Activated naive CD4-positive, alpha-beta T cell treated with anti-CD3 and anti-CD28 coated beads, Interleukin-2, amount 50 U/mL, for 16 hours (primary cell): ENCODE results near the gene RBM20.

Source experiments
- DNase-seq: peaks from one replicate; pipeline ENCODE4 v3.0.0-alpha.2; 2020

RBM20 gene

GRCh38 chr10:110742801-110743200, 98.7 kb downstream of the RBM20 start:
- no peak for DNase-seq

- DNase-seq = no peak
Measured at GRCh38 chr10:110744782-110745181, 100.6 kb downstream of the RBM20 start.

GRCh38 chr10:110746254-110746826, 102.2 kb downstream of the RBM20 start:
- peak; percentile 40 for DNase-seq

- no peak for DNase-seq
Measured at GRCh38 chr10:110746969-110747608, 103.0 kb downstream of the RBM20 start.

GRCh38 chr10:110747609-110748464, 103.7 kb downstream of the RBM20 start:
- DNase-seq = no peak

GRCh38 chr10:110748970-110749369, 104.8 kb downstream of the RBM20 start:
- no peak for DNase-seq

- no peak for DNase-seq
Measured at GRCh38 chr10:110750931-110751330, 106.8 kb downstream of the RBM20 start.

GRCh38 chr10:110751850-110752249, 107.7 kb downstream of the RBM20 start:
- DNase-seq = no peak

- DNase-seq = no peak
Measured at GRCh38 chr10:110753462-110753861, 109.3 kb downstream of the RBM20 start.

- DNase-seq = no peak
Measured at GRCh38 chr10:110754375-110755105, 110.4 kb downstream of the RBM20 start.

- no peak for DNase-seq
Measured at GRCh38 chr10:110755781-110756180, 111.6 kb downstream of the RBM20 start.

GRCh38 chr10:110756876-110757275, 112.7 kb downstream of the RBM20 start:
- no peak for DNase-seq

- DNase-seq = no peak
Measured at GRCh38 chr10:110757586-110757985, 113.5 kb downstream of the RBM20 start.

GRCh38 chr10:110758128-110758765, 114.1 kb downstream of the RBM20 start:
- no peak for DNase-seq

- no peak for DNase-seq
Measured at GRCh38 chr10:110758898-110759297, 114.8 kb downstream of the RBM20 start.

- no peak for DNase-seq
Measured at GRCh38 chr10:110759523-110759922, 115.4 kb downstream of the RBM20 start.

GRCh38 chr10:110762109-110762848, 118.1 kb downstream of the RBM20 start:
- DNase-seq = no peak

GRCh38 chr10:110762849-110763211, 118.7 kb downstream of the RBM20 start:
- DNase-seq = no peak

- no peak for DNase-seq
Measured at GRCh38 chr10:110764378-110764777, 120.2 kb downstream of the RBM20 start.

GRCh38 chr10:110764793-110765512, 120.8 kb downstream of the RBM20 start:
- no peak for DNase-seq
